MCF 10A (cell line): ENCODE results near the gene CHCHD5. TPM values are rescaled to one million over a fixed set of nuclear protein-coding genes. Genes with fewer than 3 reads are reported as not detected.

Experiments used
- BruUV-seq: library from RNA; stranded (reverse); fragments of 400-500 nt; replicated peaks from 2 replicates; lab custom pipeline; 2021; lab: Mats Ljungman, UMichigan
- CTCF ChIA-PET: fragments of 300-600 bp; sonication (Branson Sonifier 250); formaldehyde crosslinking; extraction: SDS; loops from one replicate; lab custom pipeline; 2021; ENCODE audit warnings: antibody characterized with exemption, inconsistent platforms; lab: Yijun Ruan, JAX
- POLR2A ChIA-PET: fragments of 300-600, 350-650 bp; sonication (Branson Sonifier 250); formaldehyde crosslinking; extraction: SDS; loops from one replicate; lab custom pipeline; 2020; ENCODE audit warnings: antibody characterized with exemption, inconsistent platforms; lab: Yijun Ruan, JAX
- DNase-seq: peaks from one replicate; pipeline ENCODE4 v3.0.0-alpha.2; 2018; ENCODE audit not compliant: unreplicated experiment
- H3K27ac Mint-ChIP-seq: one replicate; pipeline ENCODE4 v1.8.0; 2022; ENCODE audit warnings: mild to moderate bottlenecking, low read depth, mixed read lengths; ENCODE audit not compliant: unreplicated experiment
- H3K27me3 Mint-ChIP-seq: one replicate; pipeline ENCODE4 v1.8.0; 2022; ENCODE audit warnings: mixed read lengths; ENCODE audit not compliant: insufficient read depth, unreplicated experiment
- H3K36me3 Mint-ChIP-seq: one replicate; pipeline ENCODE4 v1.8.0; 2022; ENCODE audit warnings: mild to moderate bottlenecking, moderate library complexity, mixed read lengths; ENCODE audit not compliant: insufficient read depth, unreplicated experiment
- H3K4me1 Mint-ChIP-seq: one replicate; pipeline ENCODE4 v1.8.0; 2022; ENCODE audit warnings: mixed read lengths; ENCODE audit not compliant: insufficient read depth, unreplicated experiment
- H3K4me3 Mint-ChIP-seq: one replicate; pipeline ENCODE4 v1.8.0; 2022; ENCODE audit warnings: mild to moderate bottlenecking, moderate library complexity, mixed read lengths; ENCODE audit not compliant: unreplicated experiment
- H3K9me3 Mint-ChIP-seq: one replicate; pipeline ENCODE4 v1.8.0; 2022; ENCODE audit warnings: mixed read lengths; ENCODE audit not compliant: unreplicated experiment
- intact Hi-C: fragments of 100-400 bp; cut with micrococcal nuclease; formaldehyde crosslinking; loops from 2 replicates; pipeline ENCODE4 v1.14.1; 2022
- total RNA-seq: library from RNA; stranded (reverse); gene quantifications from 2 replicates; pipeline ENCODE4 v1.2.3, GENCODE V29; 2022
- TF ChIP-seq, protein P1 (sequence below): fragments of 200-600 bp; IDR thresholded peaks from one replicate; pipeline ENCODE4 v1.8.0; 2022; ENCODE audit warnings: antibody characterized with exemption, mild to moderate bottlenecking; ENCODE audit not compliant: unreplicated experiment

The CHCHD5 gene
- total RNA-seq, 1 experiment from 2014 or later: 56.1 TPM

DNA sequence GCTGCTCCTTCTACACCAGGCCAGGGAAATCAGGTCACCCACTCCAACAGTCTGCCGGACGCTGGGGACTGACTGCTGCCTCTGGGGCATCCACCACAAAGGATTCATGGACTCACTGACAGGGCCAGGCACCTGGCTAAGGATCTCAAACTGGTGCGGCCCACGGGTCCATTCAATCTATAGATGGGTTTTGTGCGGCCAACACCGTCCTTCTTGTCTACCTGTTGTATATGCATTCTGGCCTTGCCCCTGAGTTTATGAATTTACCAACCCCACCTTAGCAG lies 50.4 kb downstream of the CHCHD5 start:
- H3K4me3 Mint-ChIP-seq: no peak overlapping the region
- no peak for DNase-seq
- intact Hi-C loops: no loop called here
- H3K4me1 Mint-ChIP-seq: peaks cover 40% of the 10 kb centered on the region
- H3K9me3 Mint-ChIP-seq: no peaks in the 10 kb centered on the region
- ChIA-PET POLR2A (interaction anchor here (17.4 kb wide), 1 partner anchor 10 kb away, joined by 570 read pairs; the partner anchor contains the start of gene SLC20A1), CTCF (no interaction called here)
- no peak overlapping the region for H3K27ac Mint-ChIP-seq
- H3K36me3 Mint-ChIP-seq: no peaks in the 10 kb centered on the region
- no peaks in the 10 kb centered on the region for H3K27me3 Mint-ChIP-seq
- BruUV-seq: no TSS peak
- TF ChIP-seq, protein P1, sequence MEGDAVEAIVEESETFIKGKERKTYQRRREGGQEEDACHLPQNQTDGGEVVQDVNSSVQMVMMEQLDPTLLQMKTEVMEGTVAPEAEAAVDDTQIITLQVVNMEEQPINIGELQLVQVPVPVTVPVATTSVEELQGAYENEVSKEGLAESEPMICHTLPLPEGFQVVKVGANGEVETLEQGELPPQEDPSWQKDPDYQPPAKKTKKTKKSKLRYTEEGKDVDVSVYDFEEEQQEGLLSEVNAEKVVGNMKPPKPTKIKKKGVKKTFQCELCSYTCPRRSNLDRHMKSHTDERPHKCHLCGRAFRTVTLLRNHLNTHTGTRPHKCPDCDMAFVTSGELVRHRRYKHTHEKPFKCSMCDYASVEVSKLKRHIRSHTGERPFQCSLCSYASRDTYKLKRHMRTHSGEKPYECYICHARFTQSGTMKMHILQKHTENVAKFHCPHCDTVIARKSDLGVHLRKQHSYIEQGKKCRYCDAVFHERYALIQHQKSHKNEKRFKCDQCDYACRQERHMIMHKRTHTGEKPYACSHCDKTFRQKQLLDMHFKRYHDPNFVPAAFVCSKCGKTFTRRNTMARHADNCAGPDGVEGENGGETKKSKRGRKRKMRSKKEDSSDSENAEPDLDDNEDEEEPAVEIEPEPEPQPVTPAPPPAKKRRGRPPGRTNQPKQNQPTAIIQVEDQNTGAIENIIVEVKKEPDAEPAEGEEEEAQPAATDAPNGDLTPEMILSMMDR: no peak

DNA sequence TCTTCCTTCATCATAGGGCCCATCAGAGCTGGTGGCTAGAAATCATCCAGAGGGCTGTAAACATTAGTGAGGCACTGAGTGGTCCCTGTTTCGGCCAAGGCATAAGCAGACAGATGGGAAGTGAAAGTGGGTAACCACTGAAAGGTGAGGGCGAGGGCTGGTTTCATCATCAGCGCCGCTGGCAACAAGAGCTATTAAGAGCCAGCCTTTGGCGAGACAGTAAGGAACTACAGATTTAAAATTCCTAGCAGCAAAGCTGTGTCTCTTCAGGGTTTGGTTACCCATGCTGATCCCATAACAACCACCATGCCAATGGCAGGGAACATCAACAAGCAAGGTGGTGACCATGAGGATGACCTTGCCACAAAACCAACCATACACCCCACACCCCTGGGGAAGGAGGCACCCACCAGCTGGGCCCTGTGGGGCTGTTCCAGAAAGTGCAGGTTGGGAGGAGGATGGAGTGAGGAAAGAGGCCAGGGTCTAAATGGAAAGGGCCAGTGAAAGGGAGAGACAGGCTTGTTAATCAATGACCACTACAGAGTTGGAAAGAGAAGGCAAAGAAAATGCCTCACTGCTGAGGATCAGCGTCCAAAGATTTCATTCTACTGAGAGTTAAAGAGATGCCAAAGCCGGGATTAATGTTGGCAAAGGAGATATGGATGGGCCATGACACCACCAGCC lies 52.3 kb downstream of the CHCHD5 start:
- DNase-seq: no peak
- CTCF ChIA-PET: interaction anchor here (1.1 to 1.5 kb wide), 2 partner anchors 9 to 90 kb away, joined by 4 read pairs; no protein-coding TSS in a partner anchor
- POLR2A ChIA-PET: interaction anchor here (17.4 kb wide), 1 partner anchor 8 kb away, joined by 570 read pairs; the partner anchor contains the start of gene SLC20A1
- H3K27me3 Mint-ChIP-seq: no peaks in the 10 kb centered on the region
- no peak overlapping the region for H3K27ac Mint-ChIP-seq
- H3K9me3 Mint-ChIP-seq: no peaks in the 10 kb centered on the region
- H3K4me1 Mint-ChIP-seq: peaks cover 38% of the 10 kb centered on the region
- no TSS peak for BruUV-seq
- TF ChIP-seq, protein P1: no peak
- intact Hi-C loops: no loop called here
- no peak overlapping the region for H3K4me3 Mint-ChIP-seq
- H3K36me3 Mint-ChIP-seq: no peaks in the 10 kb centered on the region

DNA sequence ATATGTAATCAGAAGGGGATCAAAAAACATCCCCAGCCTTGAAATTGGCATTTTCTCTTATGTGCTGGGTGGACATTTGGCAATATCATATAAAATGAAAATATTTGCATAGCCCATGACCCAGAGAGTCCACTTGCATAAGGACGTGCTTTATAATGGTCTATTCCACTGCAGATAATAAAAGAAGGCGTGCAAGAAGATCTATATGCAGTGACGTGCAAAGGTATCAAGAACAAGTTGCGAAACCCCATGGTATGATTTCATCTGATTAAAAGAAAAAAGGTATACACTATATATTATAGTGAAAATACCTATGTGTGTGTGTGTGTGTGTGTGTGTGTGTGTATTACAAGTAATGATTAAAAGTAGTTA lies 52.9 kb downstream of the CHCHD5 start:
- no peak overlapping the region for H3K27ac Mint-ChIP-seq
- TF ChIP-seq, protein P1: no peak
- no peaks in the 10 kb centered on the region for H3K27me3 Mint-ChIP-seq
- CTCF ChIA-PET: interaction anchor here (0.6 to 1.5 kb wide), 2 partner anchors 9 to 18 kb away, joined by 3 to 4 read pairs; no protein-coding TSS in a partner anchor
- H3K4me3 Mint-ChIP-seq: no peak overlapping the region
- H3K4me1 Mint-ChIP-seq: peaks cover 34% of the 10 kb centered on the region
- H3K36me3 Mint-ChIP-seq: no peaks in the 10 kb centered on the region
- DNase-seq: peak; percentile 44
- POLR2A ChIA-PET: interaction anchor here (1.1 to 17.4 kb wide), 2 partner anchors 7 to 10 kb away, joined by 6 to 570 read pairs; partner anchors contain the start of gene SLC20A1
- intact Hi-C loops: no loop called here
- no peaks in the 10 kb centered on the region for H3K9me3 Mint-ChIP-seq
- BruUV-seq: no TSS peak

Other genes starting within 250 kb of the CHCHD5 start
- gene RGPD8, start 151.0 kb upstream of the CHCHD5 start, total RNA-seq: 13.9 and 16.2 TPM in 2 replicates
- gene TTL, start 102.5 kb upstream of the CHCHD5 start, total RNA-seq: 53.7 and 54.6 TPM in 2 replicates
- gene POLR1B, start 42.1 kb upstream of the CHCHD5 start, total RNA-seq: 51.6 and 74.0 TPM in 2 replicates
- gene SLC20A1, start 61.3 kb downstream of the CHCHD5 start, total RNA-seq: 242 and 295 TPM in 2 replicates
- not detected in 2 replicates for gene NT5DC4, start 136.4 kb downstream of the CHCHD5 start, total RNA-seq
- 14.7 and 21.6 TPM in 2 replicates for gene CKAP2L, start 180.0 kb downstream of the CHCHD5 start, total RNA-seq
- gene IL1A, start 199.9 kb downstream of the CHCHD5 start, total RNA-seq: 99.1 and 170 TPM in 2 replicates